Colonic mucosa (tissue), 4 donors: Measurements from ENCODE around the gene CRELD2. TPM values are rescaled to one million over a fixed set of nuclear protein-coding genes. Genes with fewer than 3 reads are reported as not detected.

ENCODE experiments used
- DNase-seq: peaks from one replicate; pipeline ENCODE4 v3.0.0-alpha.2; 2020
- H3K27ac ChIP-seq: fragments of 200-600 bp; one replicate; pipeline ENCODE4 v1.8.0; 2021
- H3K27me3 ChIP-seq: fragments of 200-600 bp; one replicate; pipeline ENCODE4 v1.8.0; 2021
- H3K36me3 ChIP-seq: fragments of 200-600 bp; one replicate; pipeline ENCODE4 v1.8.0; 2021
- H3K4me1 ChIP-seq: fragments of 200-600 bp; one replicate; pipeline ENCODE4 v1.8.0; 2021; ENCODE audit warnings: mild to moderate bottlenecking
- H3K4me3 ChIP-seq: fragments of 200-600 bp; one replicate; pipeline ENCODE4 v1.8.0; 2021
- H3K9ac ChIP-seq, 2 donors: one replicate each; pipeline ENCODE4 v1.7.0; 2013; ENCODE audit warnings: control low read depth in 2 of 2, low read depth in 2 of 2, low read length in 2 of 2
- H3K9me3 ChIP-seq: fragments of 200-600 bp; one replicate; pipeline ENCODE4 v1.8.0; 2021
- intact Hi-C: fragments of 100-400 bp; cut with DNase I; formaldehyde crosslinking; loops from one replicate; pipeline ENCODE4 v1.14.1; 2022
- total RNA-seq, 2 donors: library from RNA; stranded (reverse); fragmentation: NEBNext Ultra II Directional in 1 of 2; extraction: Animal tissue kit (Norgen Biotek cat#: 25700) in 1 of 2; gene quantifications; one replicate each; pipeline ENCODE4 v1.2.1, GENCODE V29; 2021
- TF ChIP-seq, protein P1 (sequence below): fragments of 200-600 bp; IDR thresholded peaks from one replicate; pipeline ENCODE4 v1.8.0; 2022; ENCODE audit warnings: antibody characterized with exemption, mild to moderate bottlenecking
- donor health status: healthy.
- donor health status: DM: no; HTN: no; CAD: no.
- donor health status: DM: no; HTN: no; CAD: no.

CRELD2 gene
- total RNA-seq, 2 donors from 2014 or later: 43.6 to 133 TPM

DNA sequence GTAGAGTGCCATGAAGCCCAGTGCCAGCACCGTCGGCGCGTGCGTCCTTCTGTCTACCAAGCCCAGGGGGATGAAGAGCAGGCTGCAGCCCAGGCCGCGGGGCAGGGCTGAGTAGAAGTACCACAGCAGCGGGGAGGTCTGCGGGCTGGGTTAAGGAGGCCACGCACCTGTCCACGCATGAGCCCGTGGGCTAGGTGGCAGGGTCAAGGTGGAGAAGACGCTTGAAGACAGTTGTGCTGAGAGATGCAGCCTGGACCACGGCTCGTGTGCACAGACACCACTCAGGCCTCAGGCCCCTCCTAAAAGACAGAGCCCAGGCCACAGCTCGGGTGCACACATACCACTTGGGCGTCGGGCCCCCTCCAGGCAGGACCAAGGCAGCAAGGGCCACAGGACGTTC lies 10.6 kb upstream of the CRELD2 start:
- DNase-seq: no peak
- TF ChIP-seq, protein P1, sequence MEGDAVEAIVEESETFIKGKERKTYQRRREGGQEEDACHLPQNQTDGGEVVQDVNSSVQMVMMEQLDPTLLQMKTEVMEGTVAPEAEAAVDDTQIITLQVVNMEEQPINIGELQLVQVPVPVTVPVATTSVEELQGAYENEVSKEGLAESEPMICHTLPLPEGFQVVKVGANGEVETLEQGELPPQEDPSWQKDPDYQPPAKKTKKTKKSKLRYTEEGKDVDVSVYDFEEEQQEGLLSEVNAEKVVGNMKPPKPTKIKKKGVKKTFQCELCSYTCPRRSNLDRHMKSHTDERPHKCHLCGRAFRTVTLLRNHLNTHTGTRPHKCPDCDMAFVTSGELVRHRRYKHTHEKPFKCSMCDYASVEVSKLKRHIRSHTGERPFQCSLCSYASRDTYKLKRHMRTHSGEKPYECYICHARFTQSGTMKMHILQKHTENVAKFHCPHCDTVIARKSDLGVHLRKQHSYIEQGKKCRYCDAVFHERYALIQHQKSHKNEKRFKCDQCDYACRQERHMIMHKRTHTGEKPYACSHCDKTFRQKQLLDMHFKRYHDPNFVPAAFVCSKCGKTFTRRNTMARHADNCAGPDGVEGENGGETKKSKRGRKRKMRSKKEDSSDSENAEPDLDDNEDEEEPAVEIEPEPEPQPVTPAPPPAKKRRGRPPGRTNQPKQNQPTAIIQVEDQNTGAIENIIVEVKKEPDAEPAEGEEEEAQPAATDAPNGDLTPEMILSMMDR: no peak
- no peaks in the 10 kb centered on the region for H3K36me3 ChIP-seq

DNA sequence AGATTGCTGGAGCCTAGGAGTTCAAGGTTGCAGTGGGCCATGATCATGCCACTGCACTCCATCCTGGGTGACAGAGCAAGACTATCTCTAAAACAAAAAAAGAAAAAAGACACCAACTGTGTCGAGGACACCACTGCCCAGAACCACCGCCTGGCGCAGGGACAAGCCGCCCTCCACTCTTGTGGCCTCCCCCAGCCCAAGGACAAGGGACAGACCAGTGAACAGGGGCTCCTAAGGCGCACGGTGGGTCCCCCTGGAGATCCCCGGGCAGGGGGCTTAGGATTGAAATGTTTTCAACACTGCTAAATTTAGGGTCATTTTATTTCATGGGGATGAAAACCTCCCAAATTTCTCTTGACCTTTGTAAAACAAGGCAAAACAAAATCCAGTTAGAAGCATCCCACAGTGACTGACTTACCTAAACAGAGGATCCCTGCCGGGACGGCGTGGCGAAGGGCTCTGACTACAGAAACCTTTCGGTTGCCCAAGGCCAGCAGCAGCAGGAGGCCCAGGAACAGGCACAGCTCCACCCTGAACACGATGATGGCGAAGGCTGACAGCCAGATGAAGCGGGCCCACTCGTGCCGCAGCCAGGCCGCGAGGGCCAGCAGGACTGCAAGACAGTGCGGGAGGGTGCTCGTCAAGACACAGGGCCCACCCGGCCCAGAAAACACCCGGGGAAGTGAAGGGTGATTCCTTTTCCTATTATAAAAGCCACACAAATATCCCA lies 8.8 kb upstream of the CRELD2 start:
- Histone ChIP-seq H3K9me3 (no peaks in the 10 kb centered on the region), H3K27me3 (no peaks in the 10 kb centered on the region), H3K4me3 (no peak overlapping the region), H3K36me3 (no peaks in the 10 kb centered on the region), H3K27ac (no peak overlapping the region), H3K4me1 (no peaks in the 10 kb centered on the region), H3K9ac (no peak overlapping the region)
- no peak for DNase-seq
- TF ChIP-seq, protein P1: no peak
- intact Hi-C loops: no loop called here

More for the DNA sequence above, 10.6 kb upstream of the CRELD2 start:
- H3K27ac ChIP-seq: no peak overlapping the region
- H3K4me3 ChIP-seq: no peak overlapping the region
- no peaks in the 10 kb centered on the region for H3K9me3 ChIP-seq
- H3K9ac ChIP-seq: no peak overlapping the region
- no peaks in the 10 kb centered on the region for H3K4me1 ChIP-seq
- no peaks in the 10 kb centered on the region for H3K27me3 ChIP-seq
- intact Hi-C loops: no loop called here

DNA sequence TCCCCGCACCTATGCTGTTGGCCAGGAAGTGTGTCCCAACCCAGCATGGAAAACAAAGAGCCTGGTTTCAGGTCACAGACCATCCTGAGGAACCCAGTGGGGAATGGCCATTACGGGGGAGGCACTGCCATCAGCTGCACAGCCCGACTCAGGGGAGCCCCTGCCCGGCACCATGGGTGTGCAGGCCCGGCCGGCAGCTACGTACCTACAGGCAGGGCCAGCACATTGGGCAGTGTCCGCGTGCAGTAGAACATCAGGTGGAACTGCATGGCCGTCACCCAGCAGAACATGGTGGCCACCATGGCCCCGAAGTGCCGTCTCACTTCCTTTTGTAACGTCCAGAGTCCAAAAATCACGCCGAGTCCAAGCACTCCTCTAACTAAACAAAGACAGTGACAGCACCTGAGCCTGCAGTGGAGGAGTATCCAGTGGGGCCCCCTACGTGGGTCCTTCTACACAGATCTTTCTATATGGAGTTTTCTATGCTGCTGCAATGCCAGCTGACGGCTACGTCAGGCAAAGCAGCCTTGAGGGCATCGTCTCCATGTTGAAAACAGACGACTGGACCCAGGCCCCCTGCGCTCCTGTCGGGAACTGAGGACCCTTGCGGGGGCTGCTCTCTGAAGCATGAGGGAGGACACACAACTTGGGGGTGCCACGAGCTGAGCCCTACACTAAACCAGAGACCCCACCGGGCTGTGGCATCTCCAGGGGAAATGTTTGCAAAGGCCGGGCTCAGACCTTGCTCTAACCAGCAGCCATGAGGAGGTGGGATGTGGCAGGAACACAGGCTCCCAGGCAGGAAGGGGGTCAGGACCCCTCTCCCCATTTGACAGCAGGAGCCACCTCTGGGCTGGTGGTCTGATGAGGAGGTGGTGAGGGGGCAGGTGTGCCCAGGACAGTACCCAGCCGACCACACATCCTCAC lies 7.9 kb upstream of the CRELD2 start:
- Histone ChIP-seq H3K4me3 (no peak overlapping the region), H3K36me3 (no peaks in the 10 kb centered on the region), H3K9me3 (no peaks in the 10 kb centered on the region), H3K27ac (no peak overlapping the region), H3K9ac (no peak overlapping the region), H3K4me1 (no peaks in the 10 kb centered on the region), H3K27me3 (no peaks in the 10 kb centered on the region)
- TF ChIP-seq, protein P1: no peak
- DNase-seq: no peak
- intact Hi-C loops: no loop called here

DNA sequence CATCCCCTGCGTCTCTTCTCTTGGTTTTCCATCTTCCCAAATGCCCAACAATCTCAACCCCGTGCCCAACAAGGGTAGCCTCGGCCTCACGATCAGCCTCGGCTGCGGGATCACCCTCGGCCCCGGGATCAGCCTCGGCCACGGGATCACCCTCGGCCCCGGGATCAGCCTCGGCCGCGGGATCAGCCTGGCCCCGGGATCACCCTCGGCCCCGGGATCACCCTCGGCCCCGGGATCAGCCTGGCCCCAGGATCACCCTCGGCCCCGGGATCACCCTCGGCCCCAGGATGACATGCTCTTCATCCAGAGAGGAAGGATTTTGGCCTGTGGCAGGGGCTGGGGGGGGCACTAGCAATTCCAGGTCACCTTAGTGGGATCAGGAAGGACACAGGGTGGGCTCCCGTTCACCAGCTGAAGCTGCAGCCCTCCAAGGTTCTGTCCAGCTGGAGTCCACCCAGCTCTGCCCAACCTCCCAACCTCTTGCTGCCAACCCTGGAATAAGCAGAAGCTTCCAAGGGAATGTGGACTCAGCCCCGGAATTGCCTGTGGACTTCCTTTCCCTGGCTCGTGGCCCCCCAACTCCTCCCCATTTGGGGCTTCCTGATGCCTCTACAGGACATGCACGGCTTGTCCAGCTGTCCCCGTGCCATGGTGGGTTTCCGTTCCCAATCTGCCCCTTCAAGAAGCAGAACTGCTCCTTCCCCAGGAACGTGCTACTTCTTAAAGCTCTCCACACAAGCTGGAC lies 6.4 kb upstream of the CRELD2 start:
- no peak overlapping the region for H3K4me3 ChIP-seq
- H3K27me3 ChIP-seq: no peaks in the 10 kb centered on the region
- DNase-seq: no peak
- TF ChIP-seq, protein P1: no peak
- no peaks in the 10 kb centered on the region for H3K4me1 ChIP-seq
- no peaks in the 10 kb centered on the region for H3K9me3 ChIP-seq
- no peaks in the 10 kb centered on the region for H3K36me3 ChIP-seq
- H3K9ac ChIP-seq: no peak overlapping the region
- H3K27ac ChIP-seq: no peak overlapping the region
- intact Hi-C loops: no loop called here

DNA sequence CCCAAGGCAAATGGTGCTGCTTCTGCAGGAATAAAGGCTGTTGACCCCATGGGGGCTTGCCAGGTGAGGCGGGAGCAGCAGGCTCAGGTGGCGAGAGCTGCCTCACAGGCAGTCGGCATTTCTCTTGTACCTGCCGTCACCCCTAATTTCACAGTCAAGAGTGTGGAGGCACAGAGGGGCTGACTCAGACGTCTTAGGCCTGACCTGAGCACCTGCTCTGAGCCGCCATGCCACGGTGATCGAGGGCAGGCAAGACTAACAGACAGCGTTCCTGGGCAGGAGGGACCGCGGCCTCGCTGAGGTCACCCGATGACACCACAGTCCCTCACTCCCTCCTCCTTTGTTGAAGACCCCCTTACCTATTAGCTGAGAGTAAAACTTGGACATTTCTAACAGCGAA lies 5.4 kb upstream of the CRELD2 start:
- intact Hi-C loops: no loop called here
- Histone ChIP-seq H3K27me3 (no peaks in the 10 kb centered on the region), H3K36me3 (no peaks in the 10 kb centered on the region), H3K9me3 (no peaks in the 10 kb centered on the region), H3K4me3 (no peak overlapping the region), H3K27ac (no peak overlapping the region), H3K9ac (no peak overlapping the region), H3K4me1 (no peaks in the 10 kb centered on the region)
- TF ChIP-seq, protein P1: no peak
- no peak for DNase-seq
